HG02938 (cell line): ENCODE measurements around the gene FOS.
"Not testable (repeated sequence)": the region's sequence is repeated elsewhere in the genome, so short reads cannot be mapped to it uniquely, and the experiment has no call there.

Experiments used
- ATAC-seq: cut with Tn5 transposase; IDR thresholded peaks from one replicate; pipeline ENCODE4 v1.9.1; 2021; ENCODE audit warnings: mild to moderate bottlenecking, moderate library complexity; ENCODE audit not compliant: unreplicated experiment

Gene FOS

GRCh38 chr14:75278422-75279152, at the start of gene FOS:
Gene FOS (plus strand): TSS chr14:75278828. CDS start chr14:75278983, 155 bp downstream.
- ATAC-seq = peak; percentile 67

- ATAC-seq = no peak
Observed at GRCh38 chr14:75229661-75230139, 48.9 kb upstream of the FOS start.

DNA sequence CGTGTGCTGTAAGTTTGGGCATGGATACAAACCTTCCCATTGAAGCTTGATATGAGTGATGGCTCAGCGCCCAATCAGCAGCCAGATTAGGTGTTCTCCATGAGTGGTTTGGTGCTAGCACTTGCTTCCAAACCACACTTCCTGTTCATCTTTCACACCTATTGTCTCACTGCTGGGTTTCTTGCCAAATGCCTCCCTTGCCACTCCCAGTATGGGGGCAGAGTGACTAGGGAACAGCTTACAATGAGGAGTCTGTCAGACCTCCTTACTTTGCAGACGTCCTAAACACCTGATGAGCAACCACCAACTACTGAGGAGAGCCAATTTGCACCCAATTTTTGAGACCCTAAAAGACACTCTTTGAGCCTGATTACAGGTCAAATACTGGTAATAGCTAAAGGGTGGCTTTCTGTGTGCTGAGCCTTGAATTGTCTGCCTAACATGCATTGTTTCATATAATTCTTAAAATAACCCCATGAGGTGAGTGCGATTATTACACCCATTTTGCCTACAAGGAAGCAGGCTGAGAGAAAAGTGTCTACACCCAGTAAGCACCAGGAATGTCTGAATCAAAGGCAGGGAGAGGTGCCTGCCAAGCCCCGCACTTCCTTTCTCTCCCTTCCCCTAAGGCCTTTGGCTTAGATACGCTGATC, 48.4 kb upstream of the FOS start:
- peak; percentile 40 for ATAC-seq

DNA sequence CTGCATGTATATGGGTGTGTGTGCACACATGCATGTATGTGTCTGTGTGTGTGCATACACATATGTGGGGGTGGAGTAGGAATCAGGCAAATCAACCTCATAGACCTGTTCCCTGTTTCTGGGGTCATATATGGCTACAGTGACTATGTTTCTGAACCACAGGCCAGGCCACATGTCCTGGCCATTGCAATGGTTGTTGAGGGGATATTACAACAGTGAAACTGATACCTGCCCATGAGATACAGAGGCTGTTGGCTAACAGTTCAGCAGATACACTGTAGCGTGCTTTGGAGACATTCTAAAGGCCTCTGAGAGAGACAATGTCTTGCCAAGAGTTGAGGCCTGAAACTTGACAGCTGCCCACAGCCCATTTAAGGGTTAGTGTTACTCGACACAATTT, 47.3 kb upstream of the FOS start:
- peak; percentile 77 for ATAC-seq

DNA sequence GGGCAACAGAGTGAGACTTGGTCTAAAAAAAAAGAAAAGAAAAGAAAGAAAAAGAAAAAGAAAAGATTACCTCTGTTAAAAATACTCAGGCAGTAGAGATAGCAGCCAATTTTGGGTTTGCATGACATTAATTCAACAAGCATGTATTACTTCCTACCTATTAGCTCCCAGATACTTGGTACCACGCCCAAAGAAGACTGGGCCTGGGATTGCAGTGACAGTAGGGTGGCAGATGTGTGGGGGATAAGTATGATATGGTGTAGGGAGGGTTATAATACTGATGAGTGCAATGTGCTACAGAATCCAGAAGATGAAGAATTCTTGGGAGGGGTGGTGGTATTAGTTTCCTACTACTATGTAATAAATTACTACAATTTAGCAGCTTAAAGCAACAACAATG, 46.4 kb upstream of the FOS start:
- ATAC-seq = no peak

GRCh38 chr14:75232597-75232996, 46.0 kb upstream of the FOS start:
- ATAC-seq = no peak

DNA sequence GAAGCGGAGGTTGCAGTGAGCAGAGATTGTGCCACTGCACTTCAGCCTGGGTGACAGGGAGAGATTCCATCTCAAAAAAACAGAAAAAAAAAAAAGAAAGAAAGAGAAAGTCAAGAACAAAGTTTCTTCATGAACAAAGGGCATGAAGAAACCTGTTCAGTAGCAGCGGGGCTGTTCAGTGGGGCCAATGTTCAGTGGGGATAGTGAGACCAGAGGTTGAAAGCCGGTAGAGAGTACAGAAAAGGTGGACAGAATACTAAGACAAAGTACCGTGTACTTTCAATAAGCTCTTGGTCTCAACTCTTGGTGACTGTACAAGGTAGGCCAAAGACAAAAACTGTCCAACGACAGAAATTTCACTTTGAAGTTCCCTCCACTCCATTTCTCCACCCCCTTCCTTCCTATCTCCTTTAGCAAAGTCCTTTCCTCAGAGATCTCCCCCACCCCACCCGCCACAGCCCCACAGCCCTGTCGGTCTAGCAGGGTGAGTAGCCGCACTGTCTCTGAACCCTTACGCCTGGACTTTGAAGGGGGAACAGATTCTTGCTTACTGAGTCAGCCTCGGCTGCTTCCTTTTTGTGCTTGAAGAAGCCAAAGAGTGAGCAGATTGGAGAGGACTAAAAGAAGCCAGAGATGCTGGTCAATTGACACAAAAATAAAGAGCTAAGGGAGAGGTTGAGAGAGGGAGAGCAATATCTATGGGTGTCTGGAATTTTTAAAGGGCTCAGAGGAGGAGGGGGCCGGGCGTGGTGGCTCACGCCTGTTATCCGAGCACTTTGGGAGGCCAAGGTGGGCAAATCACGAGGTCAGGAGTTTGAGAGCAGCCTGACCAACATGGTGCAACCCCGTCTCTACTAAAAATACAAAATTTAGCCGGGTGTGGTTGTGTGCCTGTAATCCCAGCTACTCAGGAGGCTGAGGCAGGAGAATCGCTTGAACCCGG, 44.2 kb upstream of the FOS start:
- ATAC-seq = no peak

DNA sequence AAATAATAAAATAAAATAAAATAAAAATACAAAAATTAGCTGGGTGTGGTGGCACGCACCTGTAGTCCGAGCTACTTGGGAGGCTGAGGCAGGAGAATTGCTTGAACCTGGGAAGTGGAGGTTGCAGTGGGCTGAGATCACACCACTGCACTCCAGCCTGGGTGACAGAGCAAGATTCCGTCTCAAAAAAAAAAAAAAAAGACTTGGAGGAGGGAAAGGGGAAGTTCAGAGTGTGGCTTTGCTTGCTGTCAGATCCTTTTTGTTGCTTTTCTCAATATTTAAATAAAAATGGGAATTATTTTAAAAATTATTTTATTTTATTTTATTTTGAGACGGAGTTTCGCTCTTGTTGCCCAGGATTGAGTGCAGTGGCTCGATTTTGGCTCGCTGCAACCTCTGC, 43.4 kb upstream of the FOS start:
- ATAC-seq = not testable (repeated sequence)

DNA sequence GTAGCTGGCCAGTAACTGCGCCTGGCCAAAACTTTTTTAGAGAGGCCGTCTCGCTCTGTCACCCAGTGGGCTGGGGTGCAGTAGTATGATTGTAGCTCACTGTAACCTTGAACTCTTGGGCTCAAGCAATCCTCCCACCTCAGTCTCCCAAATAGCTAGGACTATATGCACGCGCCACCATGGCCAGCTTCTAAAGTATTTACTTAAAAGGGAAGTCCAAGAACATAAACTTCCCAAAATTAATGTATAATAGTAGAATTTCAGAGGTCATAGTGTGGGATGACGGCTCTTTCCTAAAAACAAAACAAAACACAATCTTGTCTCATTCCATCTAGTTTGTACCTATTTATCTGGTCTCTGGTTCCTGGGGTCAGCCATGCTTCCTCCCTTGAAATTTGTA, 42.2 kb upstream of the FOS start:
- no peak for ATAC-seq

DNA sequence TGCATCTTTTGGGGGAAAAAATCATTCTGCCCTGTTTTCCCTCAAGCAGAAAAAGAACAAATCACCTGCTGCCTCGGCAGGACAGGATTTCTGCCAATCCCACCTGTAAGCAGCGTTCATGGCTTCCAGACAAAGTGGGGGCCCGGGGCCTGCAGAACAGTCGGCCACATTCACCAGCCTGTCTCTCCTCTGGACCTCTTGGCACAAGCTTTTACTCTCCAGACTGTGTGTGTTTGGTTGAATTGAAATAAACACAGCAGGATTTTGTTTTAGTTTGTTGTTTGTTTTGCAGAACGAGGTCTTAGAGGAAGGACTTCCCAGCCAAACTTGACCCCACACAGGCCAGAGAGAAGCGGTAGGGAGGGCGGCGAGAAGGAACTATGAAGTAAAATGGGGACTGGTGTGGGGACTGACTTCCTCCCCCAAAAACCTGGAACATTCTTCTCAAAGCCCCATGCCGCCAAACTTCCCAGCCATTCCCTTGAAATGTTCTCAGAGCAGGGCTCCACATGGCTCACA, 41.7 kb upstream of the FOS start:
- no peak for ATAC-seq

DNA sequence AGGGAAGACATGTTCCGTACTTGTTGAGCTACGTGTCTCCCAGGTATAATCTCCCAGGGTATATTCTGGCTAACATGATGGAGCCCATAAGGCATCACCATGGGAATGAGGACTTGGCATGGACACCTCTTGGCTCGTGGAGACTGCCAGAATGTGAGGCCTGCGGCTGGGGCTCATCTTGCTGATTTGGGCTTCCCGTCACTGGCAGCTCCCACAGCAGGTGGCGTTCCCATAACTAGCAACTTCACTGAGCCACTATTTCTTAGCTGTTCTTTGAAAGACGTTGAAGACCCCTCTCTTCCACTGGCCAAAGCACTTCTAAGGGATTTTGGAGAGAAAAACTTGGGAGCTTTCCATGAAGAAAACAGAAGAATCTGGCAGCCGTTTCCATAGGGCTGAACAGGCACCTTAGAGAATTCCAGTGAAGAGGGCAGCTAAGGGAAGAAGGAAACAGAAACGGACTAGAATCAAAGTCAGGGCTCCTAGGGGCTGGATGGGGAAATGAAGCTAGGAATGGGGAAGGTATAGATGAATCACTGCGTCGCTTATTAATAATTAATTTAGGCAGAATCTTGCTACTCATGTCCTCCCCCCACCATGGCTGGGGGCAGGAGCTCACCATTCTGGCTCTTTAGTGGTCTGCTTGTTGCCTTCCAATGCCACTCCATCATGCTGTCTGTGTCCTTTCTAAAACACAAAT, 39.7 kb upstream of the FOS start:
- no peak for ATAC-seq

- ATAC-seq = no peak
Observed at GRCh38 chr14:75240781-75241180, 37.8 kb upstream of the FOS start.

GRCh38 chr14:75242546-75243273, 35.9 kb upstream of the FOS start:
- ATAC-seq = no peak

- no peak for ATAC-seq
Observed at GRCh38 chr14:75244121-75244520, 34.5 kb upstream of the FOS start.

GRCh38 chr14:75246546-75247285, 31.9 kb upstream of the FOS start:
- ATAC-seq = no peak

- ATAC-seq = no peak
Observed at GRCh38 chr14:75247286-75247922, 31.2 kb upstream of the FOS start.

GRCh38 chr14:75247939-75248338, 30.7 kb upstream of the FOS start:
- no peak for ATAC-seq

- peak; percentile 85 for ATAC-seq
Observed at GRCh38 chr14:75249251-75249957, 29.2 kb upstream of the FOS start.
